CD4-positive, alpha-beta T cell (primary cell): ENCODE measurements around the gene HSD11B2. TPM values are rescaled to one million over a fixed set of nuclear protein-coding genes. Genes with fewer than 3 reads are reported as not detected.
"Not testable (repeated sequence)": the region's sequence is repeated elsewhere in the genome, so short reads cannot be mapped to it uniquely, and the experiment has no call there.

Experiments
- ATAC-seq: fragments of 200-7000 bp; cut with Tn5 transposase; one replicate; pipeline ENCODE4 v1.10.0; 2022; ENCODE audit warnings: mild to moderate bottlenecking; ENCODE audit not compliant: poor library complexity
- CTCF ChIA-PET: fragments of 350-600 bp; sonication (Branson Sonifier 250); formaldehyde crosslinking; loops from one replicate; lab custom pipeline; 2021; ENCODE audit warnings: antibody characterized with exemption, inconsistent platforms; lab: Charles Lee
- POLR2A ChIA-PET: fragments of 350-600 bp; sonication (Branson Sonifier 250); formaldehyde crosslinking; loops from one replicate; lab custom pipeline; 2021; ENCODE audit warnings: antibody characterized with exemption, inconsistent platforms; lab: Charles Lee
- DNase-seq, 14 experiments: peaks; one replicate each; pipeline ENCODE4 v3.0.0-alpha.2; 2013 to 2020; ENCODE audit warnings: mixed read lengths in 2 of 14
- H3K27ac ChIP-seq, 2 donors: one replicate each; pipeline versions ENCODE4 v1.5.1 to v1.7.0; 2013; ENCODE audit warnings: low read length in 2 of 2, low read depth in 1 of 2, mild to moderate bottlenecking in 1 of 2
- H3K27me3 ChIP-seq, 2 experiments: 1 replicate in 1 of 2; 2 replicates in 1 of 2; pipeline versions ENCODE4 v1.6.1 to v1.7.0; 2013; ENCODE audit warnings: low read length in 2 of 2, control low read depth in 1 of 2, mild to moderate bottlenecking in 1 of 2, moderate library complexity in 1 of 2; ENCODE audit not compliant: insufficient read depth in 2 of 2, control insufficient read depth in 1 of 2
- H3K36me3 ChIP-seq: one replicate; pipeline ENCODE4 v1.6.1; 2013; ENCODE audit warnings: low read length, control low read depth; ENCODE audit not compliant: insufficient read depth
- H3K4me1 ChIP-seq: one replicate; pipeline ENCODE4 v1.6.1; 2013; ENCODE audit warnings: low read length, control low read depth; ENCODE audit not compliant: insufficient read depth
- H3K4me3 ChIP-seq: one replicate; pipeline ENCODE4 v1.5.1; 2013; ENCODE audit warnings: mild to moderate bottlenecking, low read length, moderate library complexity
- H3K9me3 ChIP-seq, 2 experiments: 1 replicate in 1 of 2; 2 replicates in 1 of 2; pipeline versions ENCODE4 v1.6.1 to v1.7.0; 2013; ENCODE audit warnings: low read length in 2 of 2, mild to moderate bottlenecking in 2 of 2, control low read depth in 1 of 2, moderate library complexity in 1 of 2; ENCODE audit not compliant: control insufficient read depth in 1 of 2, insufficient read depth in 1 of 2
- H3K27ac Mint-ChIP-seq: one replicate; pipeline ENCODE4 v1.8.0; 2020; ENCODE audit warnings: mixed read lengths
- H3K27me3 Mint-ChIP-seq: one replicate; pipeline ENCODE4 v1.8.0; 2021; ENCODE audit warnings: mixed read lengths
- H3K36me3 Mint-ChIP-seq: one replicate; pipeline ENCODE4 v1.8.0; 2021; ENCODE audit warnings: low read depth, mixed read lengths
- H3K4me1 Mint-ChIP-seq: one replicate; pipeline ENCODE4 v1.8.0; 2021; ENCODE audit warnings: low read depth, mixed read lengths
- H3K4me3 Mint-ChIP-seq: one replicate; pipeline ENCODE4 v1.8.0; 2020; ENCODE audit warnings: mild to moderate bottlenecking, mixed read lengths
- H3K9me3 Mint-ChIP-seq: one replicate; pipeline ENCODE4 v1.8.0; 2020; ENCODE audit warnings: mixed read lengths
- intact Hi-C, 2 experiments: fragments of 100-400 bp; cut with DNase I in 1 of 2; cut with micrococcal nuclease in 1 of 2; formaldehyde crosslinking; loops; one replicate each; pipeline versions ENCODE4 v1.15.1 to v1.9.0; 2023 to 2025; cut with DNase I, micrococcal nuclease
- total RNA-seq, 174 experiments: library from RNA in 2 of 174; stranded (reverse) in 2 of 174; gene quantifications; one replicate each; pipeline ENCODE4 v1.2.3 and lab custom pipeline; 2021 to 2026
- TF ChIP-seq, protein P1 (sequence below): fragments of 200-600 bp; IDR thresholded peaks from one replicate; pipeline ENCODE4 v1.8.0; 2022; ENCODE audit warnings: antibody characterized with exemption, mild to moderate bottlenecking

HSD11B2 gene
- total RNA-seq, 2 experiments from 2014 or later = not detected

DNA sequence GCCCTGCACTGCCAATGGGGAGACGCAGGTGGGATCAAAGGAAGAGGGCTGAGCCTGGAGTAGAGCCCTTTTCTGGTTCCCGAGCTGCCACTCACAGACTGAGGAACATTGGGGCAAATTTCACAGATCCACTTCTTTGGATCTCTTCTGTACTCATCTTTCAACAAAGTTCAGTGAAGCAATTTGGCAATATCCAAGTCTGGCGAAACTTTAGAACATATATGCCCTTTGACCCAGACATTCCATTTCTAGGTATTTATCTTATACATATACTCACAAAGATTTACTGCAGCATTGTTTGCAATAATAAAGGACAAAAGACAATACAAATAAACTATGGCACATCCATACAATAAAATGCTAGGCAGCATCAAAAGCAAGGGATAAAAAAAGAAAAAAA is 19.6 kb upstream of the HSD11B2 start:
- ChIA-PET POLR2A (no interaction called here), CTCF (no interaction called here)
- H3K4me3 Mint-ChIP-seq = no peak overlapping the region
- H3K27ac Mint-ChIP-seq = no peak overlapping the region
- Histone ChIP-seq H3K9me3 (no peaks in the 10 kb centered on the region), H3K27ac (no peak overlapping the region), H3K36me3 (no peaks in the 10 kb centered on the region), H3K4me1 (peaks cover 9% of the 10 kb centered on the region), H3K4me3 (no peak overlapping the region), H3K27me3 (peaks cover 10 to 13% of the 10 kb centered on the region in 2 experiments)
- no peaks in the 10 kb centered on the region for H3K4me1 Mint-ChIP-seq
- intact Hi-C loops = loop anchor here in 1 of 2 experiments (10.0 kb wide), 1 partner anchor 437 kb away; no protein-coding TSS in a partner anchor
- no peaks in the 10 kb centered on the region for H3K36me3 Mint-ChIP-seq
- TF ChIP-seq, protein P1, sequence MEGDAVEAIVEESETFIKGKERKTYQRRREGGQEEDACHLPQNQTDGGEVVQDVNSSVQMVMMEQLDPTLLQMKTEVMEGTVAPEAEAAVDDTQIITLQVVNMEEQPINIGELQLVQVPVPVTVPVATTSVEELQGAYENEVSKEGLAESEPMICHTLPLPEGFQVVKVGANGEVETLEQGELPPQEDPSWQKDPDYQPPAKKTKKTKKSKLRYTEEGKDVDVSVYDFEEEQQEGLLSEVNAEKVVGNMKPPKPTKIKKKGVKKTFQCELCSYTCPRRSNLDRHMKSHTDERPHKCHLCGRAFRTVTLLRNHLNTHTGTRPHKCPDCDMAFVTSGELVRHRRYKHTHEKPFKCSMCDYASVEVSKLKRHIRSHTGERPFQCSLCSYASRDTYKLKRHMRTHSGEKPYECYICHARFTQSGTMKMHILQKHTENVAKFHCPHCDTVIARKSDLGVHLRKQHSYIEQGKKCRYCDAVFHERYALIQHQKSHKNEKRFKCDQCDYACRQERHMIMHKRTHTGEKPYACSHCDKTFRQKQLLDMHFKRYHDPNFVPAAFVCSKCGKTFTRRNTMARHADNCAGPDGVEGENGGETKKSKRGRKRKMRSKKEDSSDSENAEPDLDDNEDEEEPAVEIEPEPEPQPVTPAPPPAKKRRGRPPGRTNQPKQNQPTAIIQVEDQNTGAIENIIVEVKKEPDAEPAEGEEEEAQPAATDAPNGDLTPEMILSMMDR = no peak
- DNase-seq (no peak), ATAC-seq (no peak)
- H3K9me3 Mint-ChIP-seq = no peaks in the 10 kb centered on the region
- H3K27me3 Mint-ChIP-seq = peaks cover 23% of the 10 kb centered on the region

DNA sequence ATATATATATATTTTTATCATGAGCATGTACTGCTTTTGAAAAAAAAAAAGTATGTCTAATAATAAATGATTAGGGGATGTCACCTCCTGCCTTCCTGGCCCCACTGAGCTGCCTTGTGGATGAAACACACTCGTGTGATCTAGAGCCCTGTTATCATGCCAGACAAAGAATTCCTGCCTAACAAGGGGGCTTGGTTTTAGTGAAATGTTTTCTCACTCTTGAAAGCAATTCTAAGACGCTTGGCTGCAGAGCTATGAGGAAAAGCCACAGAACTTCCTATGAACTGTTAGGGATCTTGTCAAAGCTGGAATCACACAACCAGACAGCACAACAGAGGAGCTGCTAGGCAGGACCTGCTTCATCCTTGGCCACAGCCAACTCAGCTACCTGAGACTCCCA is 18.6 kb upstream of the HSD11B2 start:
- Histone ChIP-seq H3K27me3 (peaks cover 18 to 20% of the 10 kb centered on the region in 2 experiments), H3K4me3 (no peak overlapping the region), H3K4me1 (peaks cover 12% of the 10 kb centered on the region), H3K27ac (no peak overlapping the region), H3K9me3 (no peaks in the 10 kb centered on the region), H3K36me3 (no peaks in the 10 kb centered on the region)
- TF ChIP-seq, protein P1 = no peak
- intact Hi-C loops = loop anchor here in 1 of 2 experiments (10.0 kb wide), 1 partner anchor 437 kb away; no protein-coding TSS in a partner anchor
- H3K4me1 Mint-ChIP-seq = peaks cover 4% of the 10 kb centered on the region
- H3K27ac Mint-ChIP-seq = no peak overlapping the region
- POLR2A ChIA-PET = no interaction called here
- no peak overlapping the region for H3K4me3 Mint-ChIP-seq
- CTCF ChIA-PET = no interaction called here
- H3K36me3 Mint-ChIP-seq = no peaks in the 10 kb centered on the region
- ATAC-seq (no peak), DNase-seq (no peak)
- H3K9me3 Mint-ChIP-seq = no peaks in the 10 kb centered on the region
- H3K27me3 Mint-ChIP-seq = peaks cover 32% of the 10 kb centered on the region

DNA sequence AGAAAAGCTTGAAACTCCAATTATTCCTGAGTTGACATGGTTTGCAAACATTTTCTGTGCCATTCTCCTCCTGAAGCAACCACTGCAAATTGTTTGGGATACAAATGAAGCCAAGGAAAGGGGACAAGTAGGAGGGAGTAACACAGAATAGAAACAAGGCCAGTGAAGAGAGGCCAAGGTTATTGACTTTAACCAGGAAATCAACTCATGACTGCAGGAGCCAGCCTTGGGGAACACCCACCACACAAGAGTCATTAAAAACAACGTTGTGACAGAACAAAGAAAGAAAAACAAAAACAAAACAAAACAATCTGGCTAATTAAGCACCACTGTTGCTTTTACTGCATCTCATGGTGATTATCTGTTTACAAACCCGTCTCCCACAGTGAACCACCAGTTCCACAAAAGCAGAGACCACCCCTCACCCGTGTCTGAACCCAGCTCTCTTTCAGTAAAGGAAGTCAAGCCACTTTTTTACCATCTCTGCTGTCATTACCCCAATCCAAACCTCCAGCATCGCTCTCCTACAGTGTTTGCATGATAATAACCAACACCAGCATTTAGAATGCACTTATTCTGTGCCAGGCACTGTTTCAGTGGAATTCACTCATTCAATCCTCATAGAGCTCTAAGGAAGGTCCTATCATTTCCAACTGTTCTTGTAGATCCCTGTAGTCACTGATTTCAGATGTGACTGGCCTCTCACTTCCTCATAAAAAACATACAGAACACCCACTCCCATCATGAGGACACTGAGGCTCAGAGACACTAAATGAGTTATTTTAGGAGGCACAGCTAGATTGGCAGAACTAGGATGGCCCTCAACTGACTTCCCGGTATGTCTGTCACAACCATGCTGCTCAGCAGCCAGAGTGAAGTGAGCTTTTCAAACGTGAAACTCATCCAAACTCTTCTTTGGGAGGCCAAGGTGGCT is 16.7 kb upstream of the HSD11B2 start:
- TF ChIP-seq, protein P1 = no peak
- no peaks in the 10 kb centered on the region for H3K9me3 ChIP-seq
- ChIA-PET POLR2A (no interaction called here), CTCF (interaction anchor here (1.6 kb wide), 1 partner anchor 14 kb away, joined by 3 read pairs; no protein-coding TSS in a partner anchor)
- peaks cover 22 to 27% of the 10 kb centered on the region in 2 experiments for H3K27me3 ChIP-seq
- no peaks in the 10 kb centered on the region for H3K36me3 ChIP-seq
- Mint-ChIP-seq H3K27ac (no peak overlapping the region), H3K36me3 (no peaks in the 10 kb centered on the region), H3K4me1 (peaks cover 4% of the 10 kb centered on the region), H3K4me3 (no peak overlapping the region), H3K27me3 (peaks cover 44% of the 10 kb centered on the region), H3K9me3 (no peaks in the 10 kb centered on the region)
- H3K4me3 ChIP-seq = no peak overlapping the region
- peaks cover 12% of the 10 kb centered on the region for H3K4me1 ChIP-seq
- no peak for DNase-seq
- H3K27ac ChIP-seq = no peak overlapping the region
- ATAC-seq = no peak
- intact Hi-C loops = loop anchor here in 1 of 2 experiments (10.0 kb wide), 1 partner anchor 439 kb away; no protein-coding TSS in a partner anchor

DNA sequence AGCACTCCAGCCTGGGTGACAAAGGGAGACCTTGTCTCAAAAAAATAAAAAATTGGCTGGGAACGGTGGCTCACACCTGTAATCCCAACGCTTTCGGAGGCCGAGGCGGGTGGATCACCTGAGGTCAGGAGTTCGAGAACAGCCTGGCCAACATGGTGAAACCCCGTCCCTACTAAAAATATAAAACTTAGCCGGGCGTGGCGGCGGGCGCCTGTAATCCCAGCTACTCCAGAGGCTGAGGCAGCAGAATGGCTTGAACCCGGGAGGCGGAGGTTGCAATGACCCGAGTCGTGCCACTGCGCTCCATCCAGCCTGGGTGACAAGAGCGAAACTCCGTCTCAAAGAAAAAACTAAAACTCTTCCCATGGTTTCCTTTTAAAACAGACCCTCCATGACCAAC is 15.5 kb upstream of the HSD11B2 start:
- H3K9me3 ChIP-seq, H3K9me3 Mint-ChIP-seq, H3K27ac Mint-ChIP-seq, POLR2A ChIA-PET, H3K4me3 ChIP-seq, H3K27ac ChIP-seq, H3K36me3 Mint-ChIP-seq, H3K4me1 Mint-ChIP-seq, H3K36me3 ChIP-seq, DNase-seq, ATAC-seq, H3K4me3 Mint-ChIP-seq: not testable (repeated sequence)
- H3K27me3 Mint-ChIP-seq = peaks cover 48% of the 10 kb centered on the region
- intact Hi-C loops = loop anchor here (5.0 to 10.0 kb wide), 2 partner anchors 438 to 441 kb away; no protein-coding TSS in a partner anchor
- Histone ChIP-seq H3K27me3 (peaks cover 20 to 27% of the 10 kb centered on the region in 2 experiments), H3K4me1 (peaks cover 12% of the 10 kb centered on the region)
- CTCF ChIA-PET = interaction anchor here (1.6 kb wide), 1 partner anchor 12 kb away, joined by 3 read pairs; no protein-coding TSS in a partner anchor
